Mammary epithelial cell (primary cell): ENCODE measurements around the gene TBC1D1.

Source experiments
- CTCF ChIP-seq, 2 donors: IDR thresholded peaks in 1 of 2; conservative IDR thresholded peaks in 1 of 2; 2 replicates each; pipeline ENCODE4 v1.5.1; 2011 to 2012; ENCODE audit warnings: inconsistent platforms in 2 of 2, low read length in 2 of 2, mild to moderate bottlenecking in 2 of 2, control low read depth in 1 of 2, low read depth in 1 of 2; ENCODE audit not compliant: insufficient read depth in 1 of 2; ENCODE audit errors: extremely low read depth in 1 of 2
- EZH2 ChIP-seq: IDR thresholded peaks from 2 replicates; pipeline ENCODE4 v1.6.1; 2012; ENCODE audit warnings: low read length, inconsistent platforms, borderline replicate concordance

DNA sequence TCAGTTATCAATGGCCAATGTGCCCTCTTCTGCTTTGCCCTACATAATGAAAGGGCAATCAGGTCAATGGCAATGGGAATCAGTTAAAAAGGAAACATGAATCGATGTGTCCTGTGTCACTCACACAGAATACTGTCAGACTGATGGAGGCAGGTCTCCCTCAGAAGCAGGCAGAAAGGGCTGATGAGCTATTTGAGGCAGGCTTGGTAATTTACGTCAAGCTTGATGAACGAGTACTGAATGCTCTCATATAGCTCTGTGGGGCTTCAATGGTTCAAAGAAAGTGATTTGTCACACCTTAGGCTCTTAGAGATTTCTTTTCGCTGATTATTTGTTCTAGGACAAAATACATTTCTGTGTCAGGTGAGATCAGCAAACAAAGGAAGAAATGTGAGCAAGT lies 22.6 kb upstream of the TBC1D1 start:
- no peak for TF ChIP-seq CTCF (conservative IDR thresholded peaks at IDR 0.05 in 1 of 2, IDR thresholded peaks at IDR 0.05 in 1 of 2; ENCODE audit: extremely low read depth in 1 of 2, insufficient read depth in 1 of 2, low read depth in 1 of 2, low read length in 2 of 2)
- TF ChIP-seq EZH2: no peak
